ENCODE data around the gene GGCT. TPM values are rescaled to one million over a fixed set of nuclear protein-coding genes. Genes with fewer than 3 reads are reported as not detected.

Gene GGCT
- total RNA-seq, 4 donors from 2014 or later, result 24.1 to 47.0 (median 30.1) TPM

- no peak for TF ChIP-seq POLR2A (IDR thresholded peaks at IDR 0.05)
- TF ChIP-seq CTCF (IDR thresholded peaks at IDR 0.05), result no peak
- H3K4me1 ChIP-seq, result peaks cover 4 to 12% of the 10 kb centered on the region in 2 donors
- intact Hi-C loops (cut with DNase I), result no loop called here
- WGBS, 2 donors, result 96 to 98% methylated on average over 5 of the region's 5 CpGs
- H3K9me3 ChIP-seq, result no peaks in the 10 kb centered on the region
- H3K36me3 ChIP-seq, result no peaks in the 10 kb centered on the region
- H3K4me3 ChIP-seq (replicated peaks in 1 of 3), result no peak overlapping the region
- no peak overlapping the region for H3K27ac ChIP-seq
- no peaks in the 10 kb centered on the region for H3K27me3 ChIP-seq
- DNase-seq, result no peak
Measured at GRCh38 chr7:30525429-30525828, 20.8 kb upstream of the GGCT start.

GRCh38 chr7:30524545-30524944 is 19.9 kb upstream of the GGCT start:
- intact Hi-C loops (cut with DNase I), result no loop called here
- WGBS, 2 donors, result 68 to 94% methylated on average over 2 of the region's 2 CpGs
- Histone ChIP-seq H3K4me3 (replicated peaks in 1 of 3) (no peak overlapping the region), H3K36me3 (no peaks in the 10 kb centered on the region), H3K27ac (no peak overlapping the region), H3K9me3 (no peaks in the 10 kb centered on the region), H3K27me3 (no peaks in the 10 kb centered on the region), H3K4me1 (peaks cover 4 to 12% of the 10 kb centered on the region in 2 donors)
- DNase-seq, result no peak
- TF ChIP-seq CTCF (IDR thresholded peaks at IDR 0.05) (no peak), POLR2A (IDR thresholded peaks at IDR 0.05) (no peak)

DNA sequence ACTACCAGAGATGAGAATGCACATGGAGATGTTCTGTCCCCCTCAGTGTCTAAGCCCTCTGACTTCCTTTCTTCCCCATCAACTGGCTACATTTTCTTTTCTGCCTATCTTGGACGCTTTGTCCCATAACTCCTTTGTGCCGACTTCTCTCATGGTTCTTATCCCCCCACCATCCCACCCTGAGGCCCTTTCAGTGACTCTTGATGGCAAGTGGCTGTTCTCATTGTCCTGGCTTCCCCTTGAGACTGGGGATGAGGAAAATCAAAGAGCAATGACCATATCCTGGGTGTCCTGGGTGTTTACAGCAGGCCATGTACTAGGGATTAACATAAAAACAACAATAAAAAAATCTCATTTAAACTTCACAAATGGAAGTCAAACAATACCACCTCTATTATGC is 18.8 kb upstream of the GGCT start:
- H3K4me1 ChIP-seq, result peaks cover 8 to 12% of the 10 kb centered on the region in 2 donors
- 93 to 96% methylated on average over 2 of the region's 2 CpGs for WGBS, 2 donors
- H3K27ac ChIP-seq, result no peak overlapping the region
- TF ChIP-seq CTCF (IDR thresholded peaks at IDR 0.05) (no peak), POLR2A (IDR thresholded peaks at IDR 0.05) (no peak)
- DNase-seq, result no peak
- intact Hi-C loops (cut with DNase I), result no loop called here
- H3K9me3 ChIP-seq, result no peaks in the 10 kb centered on the region
- H3K4me3 ChIP-seq (replicated peaks in 1 of 3), result no peak overlapping the region
- H3K27me3 ChIP-seq, result no peaks in the 10 kb centered on the region
- no peaks in the 10 kb centered on the region for H3K36me3 ChIP-seq

DNA sequence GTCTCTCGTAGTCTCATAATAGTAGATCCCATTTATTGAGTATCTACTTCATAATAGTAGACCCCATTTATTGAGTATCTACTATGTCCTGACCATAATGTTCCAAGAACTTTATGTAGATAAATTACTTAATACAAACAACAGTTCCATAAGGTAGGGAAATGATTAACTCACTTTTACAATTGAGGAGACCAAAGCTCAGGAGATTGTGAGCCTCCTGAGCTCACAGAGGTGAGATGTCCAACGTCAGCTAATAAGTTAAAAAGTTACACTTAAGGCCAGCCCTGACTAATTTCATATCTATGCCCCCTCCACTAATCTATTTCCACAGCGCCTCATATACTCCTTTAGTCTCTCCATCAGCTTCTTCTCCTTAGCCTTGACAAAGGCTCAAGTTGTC is 17.5 kb upstream of the GGCT start:
- Histone ChIP-seq H3K27me3 (no peaks in the 10 kb centered on the region), H3K4me3 (replicated peaks in 1 of 3) (no peak overlapping the region), H3K36me3 (no peaks in the 10 kb centered on the region), H3K4me1 (peaks cover 11 to 12% of the 10 kb centered on the region in 2 donors), H3K9me3 (no peaks in the 10 kb centered on the region), H3K27ac (peak overlapping the region in 1 of 3 donors; percentile 4)
- 95 to 98% methylated on average over 3 of the region's 3 CpGs for WGBS, 2 donors
- TF ChIP-seq CTCF (IDR thresholded peaks at IDR 0.05), result no peak
- no peak for TF ChIP-seq POLR2A (IDR thresholded peaks at IDR 0.05)
- intact Hi-C loops (cut with DNase I), result no loop called here
- no peak for DNase-seq

- H3K27ac ChIP-seq, result peak overlapping the region in 2 of 3 donors; percentile 4 to 17
- no peaks in the 10 kb centered on the region for H3K9me3 ChIP-seq
- H3K4me1 ChIP-seq, result peaks cover 11 to 12% of the 10 kb centered on the region in 2 donors
- WGBS, 2 donors, result 22 to 25% methylated on average over 1 of the region's 1 CpG
- intact Hi-C loops (cut with DNase I), result no loop called here
- no peak overlapping the region for H3K4me3 ChIP-seq (replicated peaks in 1 of 3)
- H3K36me3 ChIP-seq, result no peaks in the 10 kb centered on the region
- H3K27me3 ChIP-seq, result no peaks in the 10 kb centered on the region
- DNase-seq, result peak; percentile 63 to 81
- TF ChIP-seq CTCF (IDR thresholded peaks at IDR 0.05) (no peak), POLR2A (IDR thresholded peaks at IDR 0.05) (no peak)
Measured at GRCh38 chr7:30521532-30521931, 16.9 kb upstream of the GGCT start.
